Dermis blood vessel endothelial cell (primary cell): ENCODE results near the gene CHRNA4. TPM values are rescaled to one million over a fixed set of nuclear protein-coding genes. Genes with fewer than 3 reads are reported as not detected.

Source experiments
- DNase-seq: peaks from one replicate; pipeline ENCODE4 v3.0.0; 2010
- total RNA-seq: library from RNA; depleted of rRNA; stranded (reverse); fragments of >200 nt; gene quantifications from 2 replicates; pipeline ENCODE4 v1.2.3, GENCODE V29; 2014

CHRNA4 gene
- total RNA-seq = not detected in 2 replicates

DNA sequence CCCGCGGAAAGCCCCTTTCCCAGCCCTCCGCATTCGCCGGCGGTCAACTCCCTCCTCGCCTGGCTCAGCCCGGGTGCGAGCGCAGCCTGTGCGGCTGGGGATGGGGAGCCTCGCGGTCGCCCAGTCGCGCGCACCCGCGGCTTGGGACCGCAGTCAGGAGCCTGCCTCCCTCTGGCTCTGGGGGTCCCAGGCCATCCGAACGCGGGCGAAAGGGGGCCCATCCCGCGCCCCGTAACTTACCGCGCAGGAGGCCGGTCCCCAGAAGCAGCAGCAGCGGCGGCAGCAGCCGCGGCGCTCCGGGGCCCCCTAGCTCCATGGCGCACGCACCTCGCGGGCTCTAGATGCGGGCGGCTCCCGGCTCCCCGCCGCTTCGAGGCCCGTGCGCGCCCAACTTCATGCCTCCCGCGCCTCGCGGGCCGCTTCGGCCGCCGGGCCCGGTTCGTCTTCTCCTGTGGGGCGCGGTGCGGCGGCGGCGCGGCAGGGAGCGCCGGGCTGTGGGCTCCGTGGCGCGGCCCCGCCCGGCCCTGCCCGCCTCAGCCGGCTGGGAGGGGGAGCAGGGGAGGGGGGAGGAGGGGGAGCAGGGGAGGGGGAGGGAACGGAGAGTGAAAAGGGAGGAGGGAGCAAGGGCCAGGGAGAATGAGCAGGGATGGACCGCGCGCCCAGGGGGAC is at the start of gene CHRNA4:
TSS of gene CHRNA4 (minus strand) at position 500 of the 669 bp plus-strand sequence. CDS start at position 316, 184 bp downstream.
- DNase-seq = no peak

DNA sequence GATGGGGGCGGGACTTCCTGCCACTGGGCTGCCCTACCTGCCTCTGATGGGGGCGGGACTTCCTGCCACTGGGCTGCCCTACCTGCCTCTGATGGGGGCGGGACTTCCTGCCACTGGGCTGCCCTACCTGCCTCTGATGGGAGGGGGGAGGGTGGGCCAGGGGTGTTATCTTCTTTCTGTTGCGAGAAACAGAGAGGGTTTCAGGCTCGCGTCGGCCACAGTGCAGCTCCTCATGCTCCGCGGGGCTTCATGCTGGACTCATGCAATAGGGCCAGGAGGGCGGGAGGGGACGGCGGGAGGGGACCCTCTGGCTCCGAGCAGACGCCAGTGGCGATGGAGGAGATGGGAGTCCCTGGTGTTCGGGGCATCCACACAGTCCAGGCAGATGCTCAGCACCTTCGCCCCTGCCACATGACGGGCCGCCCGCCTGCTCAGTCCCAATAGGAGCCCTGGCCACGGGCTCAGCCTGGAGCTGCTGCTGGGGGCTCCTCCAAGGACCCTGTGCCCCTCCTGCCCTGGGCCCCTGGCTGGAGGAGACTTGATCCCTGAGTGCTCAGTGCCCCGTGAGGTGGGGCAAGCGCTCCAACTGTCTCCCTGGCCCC is 48.8 kb upstream of the CHRNA4 start:
- DNase-seq = no peak

DNA sequence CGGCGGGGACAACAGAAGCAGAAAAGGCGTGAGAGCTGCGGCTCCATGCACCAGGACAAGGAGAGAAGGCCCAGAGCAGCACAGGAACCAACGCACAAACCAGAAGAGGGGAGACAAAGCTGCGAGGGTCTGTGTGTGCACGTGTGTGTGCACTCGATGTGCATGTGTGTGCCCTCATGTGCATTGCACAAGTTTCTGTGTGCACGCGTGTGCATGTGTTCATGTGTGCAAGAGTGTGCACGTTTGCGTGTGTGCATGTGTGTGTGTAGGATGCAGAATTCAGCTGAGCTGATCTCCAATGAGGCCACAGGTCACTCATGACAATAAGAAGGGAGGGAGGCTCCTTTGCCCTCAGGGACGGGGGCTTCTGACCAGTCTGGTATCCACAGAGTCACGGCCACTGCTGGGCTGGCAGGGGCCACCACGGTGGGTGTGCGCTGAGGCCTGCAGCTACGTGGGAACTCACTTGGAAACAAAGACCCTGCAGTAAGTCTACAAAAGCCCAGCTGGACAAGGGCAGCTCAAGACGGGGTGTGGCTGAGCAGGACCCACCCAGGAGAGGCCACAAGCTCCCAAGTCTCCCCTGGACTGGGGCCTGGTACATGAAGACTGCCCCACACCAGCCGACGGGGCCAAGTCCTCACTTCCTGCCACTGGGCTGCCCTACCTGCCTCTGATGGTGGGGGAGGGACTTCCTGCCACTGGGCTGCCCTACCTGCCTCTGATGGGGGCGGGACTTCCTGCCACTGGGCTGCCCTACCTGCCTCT is 48.1 kb upstream of the CHRNA4 start:
- DNase-seq = no peak

DNA sequence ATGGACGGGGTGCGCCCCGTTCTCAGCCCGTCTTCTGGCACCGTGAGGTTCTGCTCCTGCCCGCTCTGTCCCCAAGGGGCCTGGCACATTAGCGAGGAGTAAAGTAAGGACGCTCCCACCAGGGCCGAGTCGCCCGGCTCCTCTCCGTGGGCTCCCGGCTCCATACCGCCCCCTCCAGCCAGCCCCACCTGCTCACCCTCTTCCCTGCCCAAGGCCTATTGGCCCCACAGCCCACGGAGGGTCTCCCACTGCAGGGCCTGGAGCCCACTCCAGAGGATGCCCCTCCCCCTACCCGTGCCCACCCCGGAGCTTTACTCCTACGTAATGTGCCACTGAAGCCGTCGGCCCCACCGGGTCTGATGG is 47.5 kb upstream of the CHRNA4 start:
- DNase-seq = no peak

DNA sequence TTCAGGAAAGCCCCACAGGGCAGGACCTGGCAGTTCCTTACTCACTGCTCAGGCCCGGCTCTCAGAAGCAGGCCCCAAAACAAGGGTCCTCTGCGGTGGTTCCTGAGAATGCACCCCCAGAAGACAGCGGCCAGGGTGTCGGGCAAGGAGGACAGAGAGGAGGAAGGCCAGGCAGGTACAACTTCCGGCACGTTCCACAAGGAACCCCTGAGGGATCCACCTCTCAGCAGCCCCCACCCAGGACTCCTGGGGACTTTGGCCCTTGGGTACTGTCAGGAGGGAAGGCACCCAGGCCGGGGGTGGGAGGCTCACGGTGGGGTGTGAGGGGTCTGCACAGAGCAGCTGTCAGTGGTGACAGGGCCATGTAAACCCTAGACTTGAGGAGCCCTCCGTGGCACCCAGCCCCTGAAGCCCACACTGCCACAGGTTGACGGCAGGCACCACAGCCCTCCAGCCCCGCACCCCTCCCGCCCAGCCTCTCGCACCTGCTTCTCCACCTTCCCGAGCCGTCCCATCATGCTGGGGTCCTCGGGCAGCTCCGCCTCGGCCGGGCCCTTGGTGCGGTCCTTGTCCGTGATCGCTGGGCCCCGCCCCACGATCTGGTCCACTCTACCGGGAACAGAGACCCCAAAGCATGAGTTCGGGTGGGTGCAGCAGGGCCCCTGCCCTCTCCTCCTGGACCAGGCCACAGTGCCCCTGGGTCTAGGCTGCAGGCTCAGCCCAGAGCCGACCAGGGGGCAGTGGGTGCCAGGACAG is 47.0 kb upstream of the CHRNA4 start:
- DNase-seq = no peak

DNA sequence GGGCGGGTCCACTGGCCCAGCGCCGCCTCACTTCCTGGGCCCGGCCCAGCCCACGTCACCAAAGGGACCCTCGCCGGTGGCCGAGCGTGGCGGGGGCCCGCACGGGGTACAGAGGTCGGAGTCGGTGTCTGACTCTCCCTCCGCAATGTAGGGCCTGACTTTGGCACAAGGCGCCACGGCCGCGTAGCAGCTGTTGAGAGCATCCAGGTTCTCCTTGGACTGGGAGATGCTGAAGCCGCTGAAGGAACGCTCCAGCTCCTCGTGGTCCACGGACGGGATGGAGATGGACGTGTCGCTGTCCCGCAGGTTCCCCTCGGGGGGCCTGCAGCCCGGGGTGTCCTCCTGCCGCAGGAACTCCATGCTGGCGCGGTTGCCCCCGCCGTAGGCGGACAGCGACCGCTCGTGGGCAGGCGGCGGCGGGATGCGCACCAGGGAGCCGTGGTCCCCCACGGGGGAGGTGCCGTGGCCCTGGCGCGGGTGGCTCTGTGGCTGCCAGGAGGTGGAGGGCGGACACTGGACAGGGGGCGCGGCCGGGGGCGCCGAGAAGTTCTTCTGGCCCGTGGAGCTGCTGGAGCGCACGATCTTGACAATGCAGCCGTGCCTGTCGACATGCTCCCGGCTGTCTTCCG is 45.6 kb upstream of the CHRNA4 start:
- DNase-seq = no peak

DNA sequence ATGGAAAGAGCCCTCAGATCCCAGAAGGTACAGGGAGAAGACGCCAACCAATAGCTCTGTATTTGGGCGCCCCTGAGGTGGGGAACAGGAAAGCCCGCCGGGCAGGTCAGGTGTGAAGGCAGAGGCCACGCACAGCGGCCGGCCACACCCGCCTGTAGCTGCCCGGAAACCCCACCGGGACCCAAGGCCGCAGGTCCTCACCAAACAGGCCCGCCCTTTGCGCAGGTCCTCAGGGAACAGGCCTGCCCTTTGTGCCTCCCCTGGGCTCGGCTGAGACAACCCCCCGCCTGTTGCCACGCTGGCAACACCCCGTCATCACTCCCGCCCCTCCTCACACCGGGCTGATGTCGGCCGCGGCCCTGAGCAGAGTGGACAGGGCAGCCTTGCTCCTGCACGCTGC is 44.9 kb upstream of the CHRNA4 start:
- DNase-seq = no peak

DNA sequence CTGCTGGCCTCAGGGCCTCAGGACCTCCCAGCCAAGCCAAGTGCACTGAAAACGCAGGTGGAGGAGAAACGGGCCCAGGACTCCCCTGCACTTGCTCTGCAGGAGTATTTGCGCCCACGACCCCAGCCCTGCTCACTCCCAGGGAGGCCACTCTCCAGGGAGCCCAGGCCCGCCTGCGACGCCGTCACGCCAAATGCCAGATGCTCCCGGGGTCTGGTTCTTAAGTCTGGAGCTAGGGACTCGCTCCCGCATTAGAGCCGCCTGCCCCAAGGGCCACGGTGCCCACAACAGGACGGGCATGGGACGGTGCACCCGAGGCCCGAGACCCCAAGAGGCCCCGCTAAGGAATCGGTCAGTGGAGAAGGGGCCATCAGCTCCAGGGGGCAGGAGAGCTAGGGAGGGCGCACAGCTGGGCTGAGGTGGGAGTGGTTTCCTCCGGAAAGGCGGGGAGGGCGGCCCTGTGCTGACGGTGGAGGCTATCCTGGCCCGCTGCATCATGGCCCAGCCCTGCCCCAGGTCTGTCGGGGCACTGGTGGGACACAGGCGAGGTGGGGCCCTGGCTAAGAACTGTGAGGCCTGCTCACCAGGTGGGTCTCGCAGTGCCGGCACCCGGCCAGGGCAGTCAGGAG is 44.1 kb upstream of the CHRNA4 start:
- DNase-seq = no peak

DNA sequence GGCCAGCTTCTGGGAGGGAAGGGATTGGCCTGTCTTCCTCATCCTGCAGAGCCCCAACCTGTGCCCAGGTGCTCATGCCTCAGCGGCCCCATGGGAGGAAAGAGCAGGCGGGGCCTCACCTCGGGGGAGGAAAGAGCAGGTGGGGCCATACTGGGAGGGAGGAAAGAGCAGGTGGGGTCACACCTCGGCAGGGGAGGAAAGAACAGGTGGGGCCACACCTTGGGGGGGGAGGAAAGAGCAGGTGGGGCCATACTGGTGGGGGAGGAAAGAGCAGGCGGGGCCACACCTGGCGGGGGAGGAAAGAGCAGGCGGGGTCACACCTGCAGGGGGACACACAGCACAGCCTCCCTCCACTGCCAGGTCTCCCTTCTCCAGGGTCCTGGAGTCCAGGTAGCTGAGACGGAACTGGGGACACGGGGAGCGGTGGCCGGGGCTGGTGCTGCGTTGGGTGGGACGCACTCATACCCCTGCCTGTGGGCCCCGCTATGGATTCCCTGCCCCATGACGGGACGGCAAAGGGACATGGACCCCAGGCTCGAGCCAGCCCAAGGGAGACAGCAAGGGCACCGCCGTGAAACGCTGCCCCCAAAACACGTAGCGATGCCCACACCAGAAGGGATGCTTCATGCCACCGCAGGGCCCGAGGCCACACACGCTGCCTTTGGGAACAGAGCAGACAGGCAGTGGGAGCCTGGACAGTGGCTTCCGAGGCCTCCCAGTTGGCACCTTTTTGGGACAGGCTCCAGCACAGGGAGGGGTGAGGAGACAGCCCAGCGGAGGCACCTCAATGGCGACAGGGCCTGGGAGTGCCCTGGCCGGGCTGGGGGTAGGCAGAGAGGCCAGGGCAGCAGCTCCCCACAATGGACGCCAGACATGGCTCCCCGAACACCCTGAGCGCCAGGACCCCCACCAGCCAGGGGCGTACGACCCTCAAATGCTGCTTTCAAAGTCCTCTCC is 43.3 kb upstream of the CHRNA4 start:
- DNase-seq = no peak

DNA sequence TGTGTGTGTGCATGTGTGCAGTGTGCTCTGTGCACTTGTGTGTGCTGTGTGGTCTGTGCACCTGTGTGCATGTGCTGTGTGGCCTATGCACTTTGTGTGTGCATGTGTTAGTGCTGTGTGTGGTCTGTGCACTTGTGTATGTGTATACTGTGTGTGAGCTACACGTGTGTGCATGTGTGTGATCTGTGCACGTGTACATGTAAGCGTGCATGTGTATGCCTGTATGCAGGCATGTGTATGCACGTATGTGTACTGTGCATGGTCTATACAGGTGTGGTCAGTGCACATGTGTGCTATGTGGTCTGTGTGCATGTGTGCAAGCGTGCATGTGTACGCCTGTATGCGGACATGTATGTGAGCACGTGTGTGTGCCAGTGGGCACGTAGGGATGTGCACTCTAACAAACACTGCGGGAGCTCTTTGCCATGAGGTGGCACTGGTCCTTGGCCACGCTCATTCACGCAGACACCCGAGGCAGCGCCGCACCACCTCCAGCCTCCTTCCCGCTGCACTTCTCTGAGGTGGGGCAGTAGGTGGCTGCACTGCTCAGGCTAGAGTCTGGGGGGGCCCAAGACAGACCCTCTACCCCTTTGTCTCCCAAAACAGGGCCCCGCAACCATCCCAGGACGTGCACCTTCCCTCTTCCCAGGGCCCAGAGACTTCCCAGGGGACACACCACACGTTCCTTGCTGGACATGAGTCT is 42.4 kb upstream of the CHRNA4 start:
- no peak for DNase-seq

DNA sequence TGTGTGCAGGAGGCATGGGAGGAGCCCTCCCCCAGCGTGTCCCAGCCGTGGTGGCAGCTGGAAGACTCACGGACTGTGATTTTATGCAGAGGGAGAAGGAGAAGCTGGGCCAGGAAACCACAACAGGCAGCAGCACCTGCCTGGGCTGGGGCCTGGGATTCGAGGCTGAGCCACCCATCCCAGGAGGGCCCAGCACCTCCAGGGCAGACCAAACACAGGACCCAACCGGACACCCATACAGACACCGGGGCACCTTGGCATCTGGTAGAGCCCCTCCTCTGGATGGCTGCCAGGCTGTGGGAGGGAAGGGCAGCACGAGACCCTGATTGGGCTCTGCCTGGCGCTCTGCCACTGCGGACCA is 41.7 kb upstream of the CHRNA4 start:
- no peak for DNase-seq

DNA sequence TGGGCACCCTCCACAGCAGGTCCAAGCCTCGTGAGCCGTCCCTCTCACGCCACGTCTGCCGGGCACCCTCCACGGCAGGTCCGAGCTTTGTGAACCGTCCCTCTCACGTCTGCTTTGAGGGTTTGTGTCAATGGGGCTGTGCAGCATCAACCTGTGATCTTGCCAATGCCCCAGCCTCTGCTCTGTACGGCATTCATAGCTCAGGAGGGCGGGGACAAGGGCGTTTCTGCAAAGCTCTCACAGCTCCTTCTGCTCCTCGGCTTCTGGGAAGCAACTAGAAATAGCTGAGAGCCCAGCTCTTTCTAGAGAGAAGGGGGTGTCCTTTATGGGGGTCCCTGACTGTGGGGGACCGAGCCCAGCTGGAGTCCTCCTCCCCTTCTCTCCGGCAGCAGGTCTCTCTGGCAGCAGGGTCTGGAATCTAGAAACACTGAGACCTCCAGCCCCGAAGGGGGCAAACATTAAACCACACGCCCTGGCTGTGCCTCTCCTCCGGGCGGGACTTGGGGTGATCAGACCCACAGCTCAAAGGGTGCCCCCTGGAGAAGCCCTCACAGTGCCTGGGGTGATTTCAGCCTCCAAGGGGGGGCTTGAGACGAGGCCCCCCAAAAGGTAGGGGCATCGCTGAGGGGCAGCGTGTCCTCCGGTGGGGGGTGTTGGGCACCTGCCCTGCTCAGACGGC is 41.2 kb upstream of the CHRNA4 start:
- DNase-seq = no peak

DNA sequence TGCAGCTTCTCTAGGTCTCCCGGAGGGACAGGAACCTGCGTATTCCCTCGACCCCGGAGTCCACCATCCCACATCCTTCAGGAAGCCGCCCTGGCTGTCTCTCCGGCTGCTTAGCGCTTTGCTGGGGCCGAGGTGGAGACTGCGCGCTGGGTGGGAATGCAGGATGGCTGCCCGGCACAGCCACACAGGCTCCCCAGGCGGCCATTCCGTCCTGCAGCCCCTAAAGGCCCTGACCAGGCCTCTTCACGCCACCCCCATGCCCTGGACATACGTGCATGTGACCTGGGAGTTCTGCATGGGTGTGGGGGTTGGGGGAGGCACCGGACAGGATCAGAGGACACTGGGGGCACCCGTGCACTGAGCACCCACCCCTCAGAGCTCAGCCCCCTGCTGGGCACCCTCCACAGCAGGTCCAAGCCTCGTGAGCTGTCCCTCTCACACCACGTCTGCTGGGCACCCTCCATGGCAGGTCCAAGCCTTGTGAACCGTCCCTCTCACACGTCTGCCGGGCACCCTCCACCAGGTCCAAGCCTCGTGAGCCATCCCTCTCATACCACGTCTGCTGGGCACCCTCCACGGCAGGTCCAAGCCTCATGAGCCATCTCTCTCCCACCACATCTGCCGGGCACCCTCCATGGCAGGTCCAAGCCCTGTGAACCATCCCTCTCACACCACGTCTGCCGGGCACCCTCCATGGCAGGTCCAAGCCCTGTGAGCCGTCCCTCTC is 40.4 kb upstream of the CHRNA4 start:
- no peak for DNase-seq

DNA sequence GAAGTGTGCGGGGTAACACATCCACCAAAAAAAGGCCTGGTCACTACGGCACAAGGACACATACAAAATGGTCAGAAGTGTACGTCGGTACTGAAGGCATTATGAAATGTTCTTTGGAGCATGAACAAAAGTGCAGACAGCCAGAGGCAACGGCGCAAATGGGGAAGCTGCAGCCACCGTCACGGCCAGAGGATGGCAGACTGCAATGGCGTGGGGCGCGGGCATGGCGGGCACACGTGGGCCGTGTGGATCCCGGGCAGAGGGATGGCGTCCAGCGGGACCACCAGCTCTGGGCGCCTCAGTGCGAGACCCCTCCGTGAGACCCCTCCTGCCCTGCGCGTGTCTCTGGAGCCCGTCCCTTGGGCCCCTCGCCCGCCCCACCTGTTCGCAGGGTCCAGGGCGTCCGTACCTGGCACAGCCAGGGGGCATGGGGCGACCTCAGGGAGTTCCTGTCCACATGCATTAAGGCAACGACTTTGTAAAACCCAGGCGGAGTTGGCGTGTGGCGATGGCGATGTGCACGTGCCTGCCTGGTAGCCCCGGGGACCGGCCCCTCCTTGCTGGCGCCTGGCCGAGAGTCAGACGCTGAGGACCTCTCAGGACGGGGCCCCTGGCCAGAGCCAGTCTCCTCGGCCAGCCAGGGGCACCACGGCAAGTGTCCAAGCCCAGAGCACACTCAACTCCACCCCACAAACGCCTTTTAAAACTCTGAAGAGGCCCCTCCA is 39.5 kb upstream of the CHRNA4 start:
- no peak for DNase-seq

DNA sequence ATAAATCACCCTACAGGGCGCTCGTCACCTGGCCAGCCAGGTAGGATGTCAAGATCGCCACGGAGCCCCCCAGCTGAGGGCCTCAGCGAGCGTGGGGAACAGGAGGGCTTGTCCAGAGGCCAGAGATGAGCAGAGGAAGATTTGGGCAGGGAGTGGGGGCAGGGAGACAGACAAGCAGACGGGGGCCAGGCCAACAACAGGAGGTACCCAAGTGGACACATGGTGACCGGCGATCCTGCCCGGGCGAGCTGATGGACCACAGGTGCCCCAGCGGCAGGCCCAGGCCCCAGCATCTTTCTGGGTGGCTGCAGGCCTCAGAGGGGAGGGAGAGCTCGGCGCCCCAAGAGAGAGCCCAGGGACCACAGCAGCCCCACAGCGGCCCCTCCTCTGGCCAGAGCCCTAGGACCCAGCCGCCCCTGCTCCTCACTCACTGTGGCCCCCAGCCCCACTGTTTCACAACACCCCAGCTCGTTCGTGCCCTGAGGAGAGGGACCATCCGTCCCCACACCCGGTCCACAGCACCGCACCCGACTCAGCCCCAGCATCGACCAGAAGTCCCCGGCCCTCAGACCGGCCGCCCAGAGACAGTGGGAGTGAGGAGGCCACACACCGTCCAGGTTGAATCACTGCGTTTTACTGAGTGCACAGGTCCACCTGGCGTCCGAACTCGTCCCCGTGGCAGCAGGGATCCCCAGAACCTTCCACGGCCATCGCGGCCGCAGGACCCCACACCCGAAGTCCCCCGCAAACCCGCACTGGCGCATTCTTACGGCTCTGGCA is 38.6 kb upstream of the CHRNA4 start:
- DNase-seq = no peak

DNA sequence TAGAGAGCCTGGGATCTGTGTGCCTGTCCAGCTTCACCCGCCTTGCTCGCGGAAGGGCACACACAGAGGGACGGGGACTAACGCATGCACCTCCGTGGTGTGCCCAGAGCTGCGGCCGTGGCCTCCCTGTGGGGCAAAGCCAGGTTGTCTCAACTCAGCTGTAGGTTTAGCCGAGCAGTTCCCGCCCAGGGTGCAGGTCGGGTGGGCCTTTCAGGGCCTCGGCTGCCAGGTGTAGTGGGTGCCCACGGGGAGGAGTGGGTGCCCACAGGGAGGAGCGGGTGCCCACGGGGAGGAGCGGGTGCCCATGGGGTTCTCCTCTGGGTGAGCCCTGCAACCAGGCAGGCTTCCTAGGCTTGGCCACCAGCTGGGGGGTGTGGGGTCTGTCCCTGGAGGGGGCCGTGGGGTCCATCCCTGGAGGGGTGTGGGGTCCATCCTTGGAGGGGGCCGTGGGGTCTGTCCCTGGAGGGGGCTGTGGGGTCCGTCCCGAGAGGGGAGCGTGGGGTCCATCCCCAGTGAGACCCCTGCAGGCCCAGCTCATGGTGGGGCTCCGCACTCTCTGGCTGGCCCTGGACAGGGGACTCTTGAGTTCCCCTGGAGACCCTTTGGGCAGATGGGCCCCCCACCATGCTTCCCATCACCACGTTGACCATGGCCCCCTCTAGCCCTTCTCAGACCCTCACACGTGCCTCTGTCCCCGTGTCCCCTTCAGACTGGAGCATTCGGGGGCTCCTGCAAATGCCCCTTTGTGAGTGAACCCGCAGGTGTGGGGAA is 37.8 kb upstream of the CHRNA4 start:
- DNase-seq = no peak

DNA sequence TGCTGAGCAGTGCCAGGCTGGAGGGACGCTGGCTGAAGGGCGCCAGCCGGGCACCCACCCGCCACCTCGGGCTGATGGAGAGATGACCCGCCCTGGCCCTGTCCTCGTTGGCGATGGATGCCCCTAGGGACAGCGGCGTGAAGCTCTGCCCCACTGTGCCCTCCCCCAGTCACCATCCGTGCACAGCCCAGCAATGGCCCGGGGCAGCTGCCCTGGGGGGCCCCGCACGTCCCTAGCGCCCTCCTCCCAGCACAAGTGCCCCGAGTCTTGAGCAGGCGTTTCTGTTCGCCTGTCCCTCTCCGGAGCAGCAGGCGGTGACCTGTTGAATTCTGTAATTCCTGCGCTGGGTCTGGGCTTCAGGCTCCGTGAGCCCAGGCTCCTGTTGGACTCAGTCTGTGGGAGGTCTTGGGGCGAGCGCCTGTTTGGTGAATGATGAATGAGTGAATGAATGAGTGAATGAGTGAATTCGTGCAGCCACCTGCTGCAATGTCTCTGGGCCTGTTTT is 36.8 kb upstream of the CHRNA4 start:
- DNase-seq = no peak
